Measurements from ENCODE around the gene ZNF230.

Gene ZNF230

DNA sequence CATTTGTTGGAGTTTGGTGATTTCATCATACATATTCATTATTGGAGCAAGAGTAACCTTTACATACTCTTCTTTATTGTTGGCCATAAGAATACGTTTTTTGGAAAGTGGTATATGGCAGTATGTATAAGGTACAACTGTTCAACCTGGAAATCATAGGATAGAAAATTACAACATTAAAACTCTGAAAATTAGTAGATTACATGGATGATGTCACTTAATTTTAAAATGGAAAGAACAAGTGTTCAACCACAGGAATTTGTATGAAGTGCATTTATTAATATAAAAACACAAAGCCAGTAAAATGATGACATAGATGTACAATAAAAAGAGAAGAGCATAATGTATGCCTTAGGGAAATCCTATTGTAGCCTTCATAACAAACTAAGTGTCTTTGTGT lies 26.0 kb upstream of the ZNF230 start:
- TF ChIP-seq, protein P1, sequence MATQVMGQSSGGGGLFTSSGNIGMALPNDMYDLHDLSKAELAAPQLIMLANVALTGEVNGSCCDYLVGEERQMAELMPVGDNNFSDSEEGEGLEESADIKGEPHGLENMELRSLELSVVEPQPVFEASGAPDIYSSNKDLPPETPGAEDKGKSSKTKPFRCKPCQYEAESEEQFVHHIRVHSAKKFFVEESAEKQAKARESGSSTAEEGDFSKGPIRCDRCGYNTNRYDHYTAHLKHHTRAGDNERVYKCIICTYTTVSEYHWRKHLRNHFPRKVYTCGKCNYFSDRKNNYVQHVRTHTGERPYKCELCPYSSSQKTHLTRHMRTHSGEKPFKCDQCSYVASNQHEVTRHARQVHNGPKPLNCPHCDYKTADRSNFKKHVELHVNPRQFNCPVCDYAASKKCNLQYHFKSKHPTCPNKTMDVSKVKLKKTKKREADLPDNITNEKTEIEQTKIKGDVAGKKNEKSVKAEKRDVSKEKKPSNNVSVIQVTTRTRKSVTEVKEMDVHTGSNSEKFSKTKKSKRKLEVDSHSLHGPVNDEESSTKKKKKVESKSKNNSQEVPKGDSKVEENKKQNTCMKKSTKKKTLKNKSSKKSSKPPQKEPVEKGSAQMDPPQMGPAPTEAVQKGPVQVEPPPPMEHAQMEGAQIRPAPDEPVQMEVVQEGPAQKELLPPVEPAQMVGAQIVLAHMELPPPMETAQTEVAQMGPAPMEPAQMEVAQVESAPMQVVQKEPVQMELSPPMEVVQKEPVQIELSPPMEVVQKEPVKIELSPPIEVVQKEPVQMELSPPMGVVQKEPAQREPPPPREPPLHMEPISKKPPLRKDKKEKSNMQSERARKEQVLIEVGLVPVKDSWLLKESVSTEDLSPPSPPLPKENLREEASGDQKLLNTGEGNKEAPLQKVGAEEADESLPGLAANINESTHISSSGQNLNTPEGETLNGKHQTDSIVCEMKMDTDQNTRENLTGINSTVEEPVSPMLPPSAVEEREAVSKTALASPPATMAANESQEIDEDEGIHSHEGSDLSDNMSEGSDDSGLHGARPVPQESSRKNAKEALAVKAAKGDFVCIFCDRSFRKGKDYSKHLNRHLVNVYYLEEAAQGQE (IDR thresholded peaks at IDR 0.05; ENCODE audit: low read depth), result no peak
- TF ChIP-seq CREB1 (IDR thresholded peaks at IDR 0.05; ENCODE audit: low read depth), result no peak
- TF ChIP-seq FOXM1 (IDR thresholded peaks at IDR 0.05; ENCODE audit: borderline replicate concordance, low read depth), result no peak

- TF ChIP-seq, protein P2, sequence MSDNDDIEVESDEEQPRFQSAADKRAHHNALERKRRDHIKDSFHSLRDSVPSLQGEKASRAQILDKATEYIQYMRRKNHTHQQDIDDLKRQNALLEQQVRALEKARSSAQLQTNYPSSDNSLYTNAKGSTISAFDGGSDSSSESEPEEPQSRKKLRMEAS (IDR thresholded peaks at IDR 0.05), result no peak
- TF ChIP-seq EGR1 (IDR thresholded peaks at IDR 0.05) (no peak), CREB1 (IDR thresholded peaks at IDR 0.05; ENCODE audit: low read depth) (no peak), CEBPB (IDR thresholded peaks at IDR 0.05) (no peak)
Observed at GRCh38 chr19:43983544-43983911, 19.2 kb upstream of the ZNF230 start.

GRCh38 chr19:43983912-43984686 lies 18.7 kb upstream of the ZNF230 start, which contains the start of gene ZNF155:
TSS of gene ZNF155 (plus strand) at chr19:43984188. CDS start at chr19:43988544, 4,356 bp downstream.
- peak; percentile 51; the same call in 1 of the 2 replicates for TF ChIP-seq TAF1 (IDR thresholded peaks at IDR 0.05; ENCODE audit: low read depth)
- peak; percentile 74 for TF ChIP-seq YY1 (IDR thresholded peaks at IDR 0.05; ENCODE audit: low read depth)
- TF ChIP-seq, protein P3, sequence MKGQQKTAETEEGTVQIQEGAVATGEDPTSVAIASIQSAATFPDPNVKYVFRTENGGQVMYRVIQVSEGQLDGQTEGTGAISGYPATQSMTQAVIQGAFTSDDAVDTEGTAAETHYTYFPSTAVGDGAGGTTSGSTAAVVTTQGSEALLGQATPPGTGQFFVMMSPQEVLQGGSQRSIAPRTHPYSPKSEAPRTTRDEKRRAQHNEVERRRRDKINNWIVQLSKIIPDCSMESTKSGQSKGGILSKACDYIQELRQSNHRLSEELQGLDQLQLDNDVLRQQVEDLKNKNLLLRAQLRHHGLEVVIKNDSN (IDR thresholded peaks at IDR 0.05), result 0 out of 2 replicates have a peak, but pooled peaks have one; percentile 9
- TF ChIP-seq TCF12 (IDR thresholded peaks at IDR 0.05; ENCODE audit: low read depth), result peak; percentile 27; the same call in 1 of the 2 replicates
- TF ChIP-seq NFIC (IDR thresholded peaks at IDR 0.05), result peak; percentile 79
- no peak for TF ChIP-seq ZBTB7A (IDR thresholded peaks at IDR 0.05; ENCODE audit: low read depth)
- TF ChIP-seq, protein P1 (IDR thresholded peaks at IDR 0.05; ENCODE audit: low read depth), result no peak

GRCh38 chr19:43984687-43985000 lies 18.1 kb upstream of the ZNF230 start:
- TF ChIP-seq, protein P3 (IDR thresholded peaks at IDR 0.05), result no peak
- no peak for TF ChIP-seq ZBTB7A (IDR thresholded peaks at IDR 0.05; ENCODE audit: low read depth)
- no peak for TF ChIP-seq FOXM1 (IDR thresholded peaks at IDR 0.05; ENCODE audit: borderline replicate concordance, low read depth)
- TF ChIP-seq, protein P2 (IDR thresholded peaks at IDR 0.05), result no peak
- TF ChIP-seq YY1 (IDR thresholded peaks at IDR 0.05; ENCODE audit: low read depth), result no peak
- TF ChIP-seq, protein P1 (IDR thresholded peaks at IDR 0.05; ENCODE audit: low read depth), result no peak
- TF ChIP-seq TEAD4 (IDR thresholded peaks at IDR 0.05), result no peak
- TF ChIP-seq TCF12 (IDR thresholded peaks at IDR 0.05; ENCODE audit: low read depth), result no peak

GRCh38 chr19:43997631-43998290 lies 5.0 kb upstream of the ZNF230 start:
- no peak for TF ChIP-seq YY1 (IDR thresholded peaks at IDR 0.05; ENCODE audit: low read depth)

Data from Ishikawa (cell line).